HepG2 (cell line): Measurements from ENCODE around the gene EPHX1. TPM values are rescaled to one million over a fixed set of nuclear protein-coding genes. Genes with fewer than 3 reads are reported as not detected.

Source experiments
- ATAC-seq: fragments of 200-7000 bp; cut with Tn5 transposase; 3 replicates; pipeline ENCODE4 v1.9.1; 2020; ENCODE audit warnings: mild to moderate bottlenecking, moderate library complexity
- BruUV-seq: library from RNA; stranded (reverse); fragments of 400-500 nt; replicated peaks from 2 replicates; lab custom pipeline; 2021; lab: Mats Ljungman, UMichigan
- CTCF ChIA-PET: fragments of 300-600 bp; formaldehyde crosslinking; extraction: SDS; loops from one replicate; lab custom pipeline; 2021; ENCODE audit warnings: low total read pairs, inconsistent platforms, low intra/inter-chr PET ratio; lab: Yijun Ruan, JAX
- POLR2A ChIA-PET: fragments of 350-600 bp; sonication (Branson Sonifier 250); formaldehyde crosslinking; loops from one replicate; lab custom pipeline; 2020; ENCODE audit warnings: antibody characterized with exemption, inconsistent platforms; lab: Yijun Ruan, JAX
- DNase-seq: peaks from one replicate; pipeline ENCODE4 v3.0.0-alpha.2; 2015; ENCODE audit warnings: low spot score
- FAIRE-seq: peaks from 3 replicates; lab custom pipeline; 2011; peaks lifted over from hg19 to GRCh38; lab: Jason Lieb, UNC
- H2AFZ ChIP-seq: one replicate; pipeline ENCODE4 v1.6.1; 2011; ENCODE audit warnings: low read length, inconsistent platforms
- H3K27ac ChIP-seq: fragments of 300-600 bp; 3 replicates; pipeline ENCODE4 v1.8.0; 2011; ENCODE audit warnings: mixed run types, mild to moderate bottlenecking, mixed read lengths, low read length, inconsistent platforms; ENCODE audit not compliant: insufficient read depth; ENCODE audit errors: extremely low read length
- H3K27me3 ChIP-seq, 2 experiments: fragments of 200-600 bp in 1 of 2; 2 replicates in 1 of 2; 3 replicates in 1 of 2; pipeline versions ENCODE4 v1.6.0 to v1.8.0; 2011; ENCODE audit warnings: low read length in 2 of 2, mild to moderate bottlenecking in 2 of 2, moderate library complexity in 2 of 2, inconsistent platforms in 1 of 2; ENCODE audit not compliant: insufficient read depth in 2 of 2, control insufficient read depth in 1 of 2
- H3K36me3 ChIP-seq, 2 experiments: fragments of 200-600 bp in 1 of 2; replicated peaks in 1 of 2; 2 replicates in 1 of 2; 3 replicates in 1 of 2; pipeline versions ENCODE4 v1.5.1 to v1.8.0; 2011; ENCODE audit warnings: low read length in 2 of 2, inconsistent platforms in 1 of 2; ENCODE audit not compliant: insufficient read depth in 2 of 2, control insufficient read depth in 1 of 2
- H3K4me1 ChIP-seq: 2 replicates; pipeline ENCODE4 v1.5.1; 2012; ENCODE audit warnings: low read length, inconsistent platforms; ENCODE audit not compliant: insufficient read depth
- H3K4me2 ChIP-seq: 2 replicates; pipeline ENCODE4 v1.6.0; 2011; ENCODE audit warnings: low read depth, low read length, inconsistent platforms
- H3K4me3 ChIP-seq, 3 experiments: fragments of 200-600 bp in 1 of 3; sonication (generic), shearing (Covaris generic) in 1 of 3; replicated peaks in 1 of 3; 2 replicates each; pipeline ENCODE4 v1.5.1; 2011 to 2016; ENCODE audit warnings: low read length in 3 of 3, inconsistent platforms in 2 of 3, low read depth in 2 of 3, mild to moderate bottlenecking in 2 of 3, control low read depth in 1 of 3, mixed read lengths in 1 of 3; ENCODE audit not compliant: insufficient read depth in 1 of 3
- H3K79me2 ChIP-seq: one replicate; pipeline ENCODE4 v1.6.1; 2011; ENCODE audit warnings: low read length, inconsistent platforms; ENCODE audit not compliant: insufficient read depth
- H3K9ac ChIP-seq: 2 replicates; pipeline ENCODE4 v1.6.0; 2011; ENCODE audit warnings: mild to moderate bottlenecking, low read depth, low read length, inconsistent platforms; ENCODE audit not compliant: insufficient read depth
- H3K9me3 ChIP-seq: 2 replicates; pipeline ENCODE4 v1.5.1; 2012; ENCODE audit warnings: mild to moderate bottlenecking, low read length
- H4K20me1 ChIP-seq: 2 replicates; pipeline ENCODE4 v1.6.0; 2011; ENCODE audit warnings: inconsistent platforms, mild to moderate bottlenecking, low read length, moderate library complexity; ENCODE audit not compliant: insufficient read depth
- CREB1 ChIP-seq, 2 experiments: fragments of 450-650 bp in 1 of 2; IDR thresholded peaks; 2 replicates each; pipeline ENCODE4 v1.6.1; 2016 to 2017; ENCODE audit warnings: control low read depth in 1 of 2, mild to moderate bottlenecking in 1 of 2, missing compliant biosample characterization in 1 of 2, missing genetic modification characterization in 1 of 2
- FOXO1 ChIP-seq: sonication (generic); formaldehyde crosslinking; IDR thresholded peaks from 2 replicates; pipeline ENCODE4 v1.4.0; 2020; ENCODE audit warnings: missing genetic modification reagents
- HMG20B ChIP-seq: conservative IDR thresholded peaks from 2 replicates; pipeline ENCODE4 v1.6.1; 2016; ENCODE audit warnings: missing genetic modification reagents, missing compliant biosample characterization
- HNF4A ChIP-seq: sonication (generic); formaldehyde crosslinking; IDR thresholded peaks from 2 replicates; pipeline ENCODE4 v1.4.0; 2020; ENCODE audit warnings: missing genetic modification reagents
- HOXD1 ChIP-seq: sonication (generic); formaldehyde crosslinking; IDR thresholded peaks from 2 replicates; pipeline ENCODE4 v1.5.0; 2020; ENCODE audit warnings: missing genetic modification reagents
- MLLT10 ChIP-seq: sonication (generic); formaldehyde crosslinking; IDR thresholded peaks from 2 replicates; pipeline ENCODE4 v1.4.0; 2020; ENCODE audit warnings: missing genetic modification reagents
- NBN ChIP-seq: fragments of 450-650 bp; conservative IDR thresholded peaks from 2 replicates; pipeline ENCODE4 v1.6.1; 2017
- NFE2L1 ChIP-seq: sonication (generic); formaldehyde crosslinking; IDR thresholded peaks from 2 replicates; pipeline ENCODE4 v1.4.0; 2020; ENCODE audit warnings: missing genetic modification reagents, mild to moderate bottlenecking, borderline replicate concordance
- NFKBIZ ChIP-seq: IDR thresholded peaks from 2 replicates; pipeline ENCODE4 v1.6.1; 2018; ENCODE audit warnings: missing genetic modification reagents, missing compliant biosample characterization
- SRY ChIP-seq: sonication (generic); formaldehyde crosslinking; IDR thresholded peaks from 2 replicates; pipeline ENCODE4 v1.8.0; 2022; ENCODE audit warnings: mild to moderate bottlenecking, missing genetic modification reagents
- ZBTB38 ChIP-seq: sonication (generic); formaldehyde crosslinking; IDR thresholded peaks from 2 replicates; pipeline ENCODE4 v1.5.1; 2020; ENCODE audit warnings: mild to moderate bottlenecking, missing genetic modification reagents
- ZNF333 ChIP-seq: sonication (generic); formaldehyde crosslinking; IDR thresholded peaks from 2 replicates; pipeline ENCODE4 v1.4.0; 2020; ENCODE audit warnings: mild to moderate bottlenecking, missing genetic modification reagents, borderline replicate concordance
- ZNF549 ChIP-seq: sonication (generic); formaldehyde crosslinking; IDR thresholded peaks from 2 replicates; pipeline ENCODE4 v1.5.0; 2020; ENCODE audit warnings: missing genetic modification reagents
- ZNF790 ChIP-seq: sonication (generic); formaldehyde crosslinking; IDR thresholded peaks from 2 replicates; pipeline ENCODE4 v1.8.0; 2022; ENCODE audit warnings: missing genetic modification reagents, mild to moderate bottlenecking, borderline replicate concordance
- ZNF891 ChIP-seq: sonication (generic); formaldehyde crosslinking; IDR thresholded peaks from 2 replicates; pipeline ENCODE4 v1.5.0; 2020; ENCODE audit warnings: mild to moderate bottlenecking, missing genetic modification reagents
- ZZZ3 ChIP-seq: sonication (generic); formaldehyde crosslinking; IDR thresholded peaks from 2 replicates; pipeline ENCODE4 v1.4.0; 2020; ENCODE audit warnings: missing genetic modification reagents, mild to moderate bottlenecking, borderline replicate concordance
- WGBS: methylation state at CpG from one replicate; pipeline ENCODE4 v1.1.6; 2017; ENCODE audit warnings: low lambda C conversion rate; 5-methylcytosine and 5-hydroxymethylcytosine counted together
- in situ Hi-C: cut with HindIII; loops from 2 replicates; pipeline ENCODE4 v1.10.0; 2017; ENCODE audit warnings: low pct_unique_long_range_greater_than_20kb; ENCODE audit not compliant: extremely low pct_ligation_motif_present
- intact Hi-C: fragments of 100-400 bp; cut with micrococcal nuclease; formaldehyde crosslinking; loops from one replicate; pipeline ENCODE4 v1.10.0; 2022; ENCODE audit not compliant: unreplicated experiment
- polyA plus RNA-seq, 8 experiments: library from polyadenylated mRNA; depleted of rRNA in 3 of 8; stranded (reverse) in 7 of 8; unstranded in 1 of 8; fragments of >200 nt; fragmentation: Illumina TruSeq in 4 of 8; extraction: Trizol in 4 of 8; gene quantifications; 2 replicates each; pipeline versions ENCODE4 v1.2.1 to v1.2.3, GENCODE V29; 2011 to 2016; ENCODE audit warnings: low read depth in 4 of 8, missing spikeins in 1 of 8, mixed read lengths in 1 of 8; ENCODE audit not compliant: insufficient read depth in 1 of 8
- total RNA-seq, 5 experiments: library from RNA; depleted of rRNA; stranded (reverse); fragments of >200 nt; fragmentation: Illumina TruSeq; extraction: Trizol; gene quantifications; 2 replicates each; pipeline ENCODE4 v1.2.3, GENCODE V29; 2016; ENCODE audit warnings: low read depth in 1 of 5
- TF ChIP-seq, protein P1 (sequence below): sonication (generic); formaldehyde crosslinking; IDR thresholded peaks from 2 replicates; pipeline ENCODE4 v1.4.0; 2020; ENCODE audit warnings: mild to moderate bottlenecking, low read depth, missing genetic modification reagents
- TF ChIP-seq, protein P2 (sequence below): sonication (generic); formaldehyde crosslinking; IDR thresholded peaks from 2 replicates; pipeline ENCODE4 v1.4.0; 2020; ENCODE audit warnings: missing genetic modification reagents; ENCODE audit errors: not compliant biosample characterization
- TF ChIP-seq, protein P3 (sequence below), 2 experiments: sonication (generic) in 1 of 2; formaldehyde crosslinking in 1 of 2; IDR thresholded peaks; 2 replicates each; pipeline versions ENCODE4 v1.4.0 to v1.6.1; 2018 to 2020; ENCODE audit warnings: missing genetic modification reagents in 2 of 2, borderline replicate concordance in 1 of 2, low read depth in 1 of 2, mild to moderate bottlenecking in 1 of 2, missing biosample characterization in 1 of 2

Gene EPHX1
- total and polyA plus RNA-seq, 2 of the 13 experiments (the other 11 are each of a cell fraction or from before 2014, with no cell fraction given): 27.7 to 36.5 TPM

DNA sequence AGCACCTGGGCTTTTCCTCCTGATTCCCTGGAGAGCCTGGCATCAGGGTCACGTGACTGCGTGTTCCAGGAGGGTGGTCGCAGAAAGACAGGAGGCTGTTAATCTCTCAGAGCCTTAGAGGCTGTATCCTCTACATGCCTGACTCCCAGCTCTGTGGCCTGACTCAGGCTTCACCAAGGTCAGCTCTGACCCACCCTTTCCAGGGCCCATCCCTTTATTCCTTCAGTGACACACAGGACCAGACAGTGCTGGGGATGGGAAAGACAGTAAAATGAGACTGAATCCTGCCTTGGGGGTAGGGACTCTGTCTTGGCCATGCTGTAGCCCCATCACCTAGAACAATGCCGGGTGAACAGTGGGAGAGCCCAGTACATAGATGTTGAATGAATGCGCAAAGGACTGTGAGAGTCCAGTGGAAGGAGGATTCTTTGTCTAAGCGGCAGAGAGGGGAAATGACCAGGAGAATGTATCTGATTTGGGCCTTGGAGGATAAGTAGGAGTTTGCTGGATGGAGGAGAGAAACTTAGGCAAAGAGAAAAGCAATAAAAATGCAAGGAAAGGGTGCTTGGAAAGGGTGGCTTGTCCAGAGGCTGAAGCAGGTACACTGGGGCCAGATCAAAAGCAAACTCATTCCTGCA is 33.0 kb downstream of the EPHX1 start:
- DNase-seq: no peak
- H3K4me1 ChIP-seq: no peaks in the 10 kb centered on the region
- no peaks in the 10 kb centered on the region for H3K9me3 ChIP-seq
- peaks cover 16 to 47% of the 10 kb centered on the region in 2 experiments for H3K36me3 ChIP-seq
- POLR2A ChIA-PET: no interaction called here
- CTCF ChIA-PET: no interaction called here
- no peak overlapping the region for H3K4me2 ChIP-seq
- no peak for ATAC-seq
- intact Hi-C loops (no loop called here), in situ Hi-C loops (no loop called here)
- FAIRE-seq: no peak
- no peaks in the 10 kb centered on the region for H3K79me2 ChIP-seq
- H3K4me3 ChIP-seq: no peak overlapping the region
- WGBS: 100% methylated on average over 3 of the region's 6 CpGs
- no TSS peak for BruUV-seq
- H3K27ac ChIP-seq: no peak overlapping the region
- H2AFZ ChIP-seq: no peak overlapping the region
- H4K20me1 ChIP-seq: peaks cover 4% of the 10 kb centered on the region; the same call in 1 of the 2 replicates
- no peak overlapping the region for H3K9ac ChIP-seq
- no peaks in the 10 kb centered on the region for H3K27me3 ChIP-seq
- no peak for TF ChIP-seq ZBTB38 (CRISPR knock-in tag)
- TF ChIP-seq ZNF549 (CRISPR knock-in tag): no peak
- TF ChIP-seq HMG20B: no peak
- TF ChIP-seq, protein P1, sequence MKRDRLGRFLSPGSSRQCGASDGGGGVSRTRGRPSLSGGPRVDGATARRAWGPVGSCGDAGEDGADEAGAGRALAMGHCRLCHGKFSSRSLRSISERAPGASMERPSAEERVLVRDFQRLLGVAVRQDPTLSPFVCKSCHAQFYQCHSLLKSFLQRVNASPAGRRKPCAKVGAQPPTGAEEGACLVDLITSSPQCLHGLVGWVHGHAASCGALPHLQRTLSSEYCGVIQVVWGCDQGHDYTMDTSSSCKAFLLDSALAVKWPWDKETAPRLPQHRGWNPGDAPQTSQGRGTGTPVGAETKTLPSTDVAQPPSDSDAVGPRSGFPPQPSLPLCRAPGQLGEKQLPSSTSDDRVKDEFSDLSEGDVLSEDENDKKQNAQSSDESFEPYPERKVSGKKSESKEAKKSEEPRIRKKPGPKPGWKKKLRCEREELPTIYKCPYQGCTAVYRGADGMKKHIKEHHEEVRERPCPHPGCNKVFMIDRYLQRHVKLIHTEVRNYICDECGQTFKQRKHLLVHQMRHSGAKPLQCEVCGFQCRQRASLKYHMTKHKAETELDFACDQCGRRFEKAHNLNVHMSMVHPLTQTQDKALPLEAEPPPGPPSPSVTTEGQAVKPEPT (CRISPR knock-in tag): no peak
- no peak for TF ChIP-seq ZNF333
- no peak for TF ChIP-seq FOXO1 (CRISPR knock-in tag)
- no peak for TF ChIP-seq MLLT10 (CRISPR knock-in tag)
- TF ChIP-seq, protein P2, sequence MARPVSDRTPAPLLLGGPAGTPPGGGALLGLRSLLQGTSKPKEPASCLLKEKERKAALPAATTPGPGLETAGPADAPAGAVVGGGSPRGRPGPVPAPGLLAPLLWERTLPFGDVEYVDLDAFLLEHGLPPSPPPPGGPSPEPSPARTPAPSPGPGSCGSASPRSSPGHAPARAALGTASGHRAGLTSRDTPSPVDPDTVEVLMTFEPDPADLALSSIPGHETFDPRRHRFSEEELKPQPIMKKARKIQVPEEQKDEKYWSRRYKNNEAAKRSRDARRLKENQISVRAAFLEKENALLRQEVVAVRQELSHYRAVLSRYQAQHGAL (CRISPR knock-in tag): no peak
- TF ChIP-seq HNF4A: no peak
- TF ChIP-seq ZZZ3: no peak
- TF ChIP-seq ZNF891 (CRISPR knock-in tag): no peak
- TF ChIP-seq NFKBIZ (CRISPR knock-in tag): no peak
- TF ChIP-seq SRY: no peak
- TF ChIP-seq NFE2L1: no peak
- TF ChIP-seq, protein P3, sequence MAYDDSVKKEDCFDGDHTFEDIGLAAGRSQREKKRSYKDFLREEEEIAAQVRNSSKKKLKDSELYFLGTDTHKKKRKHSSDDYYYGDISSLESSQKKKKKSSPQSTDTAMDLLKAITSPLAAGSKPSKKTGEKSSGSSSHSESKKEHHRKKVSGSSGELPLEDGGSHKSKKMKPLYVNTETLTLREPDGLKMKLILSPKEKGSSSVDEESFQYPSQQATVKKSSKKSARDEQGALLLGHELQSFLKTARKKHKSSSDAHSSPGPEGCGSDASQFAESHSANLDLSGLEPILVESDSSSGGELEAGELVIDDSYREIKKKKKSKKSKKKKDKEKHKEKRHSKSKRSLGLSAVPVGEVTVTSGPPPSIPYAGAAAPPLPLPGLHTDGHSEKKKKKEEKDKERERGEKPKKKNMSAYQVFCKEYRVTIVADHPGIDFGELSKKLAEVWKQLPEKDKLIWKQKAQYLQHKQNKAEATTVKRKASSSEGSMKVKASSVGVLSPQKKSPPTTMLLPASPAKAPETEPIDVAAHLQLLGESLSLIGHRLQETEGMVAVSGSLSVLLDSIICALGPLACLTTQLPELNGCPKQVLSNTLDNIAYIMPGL (CRISPR knock-in tag; IDR thresholded peaks at IDR 0.05; ENCODE audit: borderline replicate concordance in 1 of 2, low read depth in 1 of 2): no peak
- no peak for TF ChIP-seq NBN
- TF ChIP-seq CREB1 (IDR thresholded peaks at IDR 0.05): no peak
- no peak for TF ChIP-seq CREB1 (CRISPR knock-in tag; IDR thresholded peaks at IDR 0.05)
- no peak for TF ChIP-seq HOXD1 (CRISPR knock-in tag)
- TF ChIP-seq ZNF790 (CRISPR knock-in tag): no peak
